Sigmoid colon (tissue), 7 donors: ENCODE data around the gene GRPEL1. TPM values are rescaled to one million over a fixed set of nuclear protein-coding genes. Genes with fewer than 3 reads are reported as not detected.

Source experiments
- DNase-seq: peaks from one replicate; pipeline ENCODE4 v3.0.0-alpha.2; 2019
- H3K27ac ChIP-seq, 4 donors: fragments of 200-600 bp; sonication (generic); one replicate each; pipeline ENCODE4 v1.5.1; 2016 to 2019; ENCODE audit warnings: mild to moderate bottlenecking in 1 of 4
- H3K27me3 ChIP-seq, 3 donors: fragments of 200-600 bp; sonication (generic); one replicate each; pipeline ENCODE4 v1.5.1; 2019; ENCODE audit warnings: mild to moderate bottlenecking in 1 of 3
- H3K36me3 ChIP-seq, 4 donors: fragments of 200-600 bp; sonication (generic); one replicate each; pipeline ENCODE4 v1.5.1; 2016 to 2019
- H3K4me1 ChIP-seq, 4 donors: fragments of 200-600 bp; sonication (generic); one replicate each; pipeline ENCODE4 v1.5.1; 2017 to 2019
- H3K4me3 ChIP-seq, 4 donors: fragments of 200-600 bp; sonication (generic); one replicate each; pipeline ENCODE4 v1.5.1; 2017 to 2019; ENCODE audit warnings: mild to moderate bottlenecking in 2 of 4, moderate library complexity in 1 of 4
- H3K9me3 ChIP-seq, 4 donors: fragments of 200-600 bp in 3 of 4; sonication (generic) in 3 of 4; one replicate each; pipeline versions ENCODE4 v1.5.1 to v1.6.1; 2013 to 2019
- CTCF ChIP-seq, 4 experiments: fragments of 450-650 bp in 3 of 4; fragments of 200-600 bp in 1 of 4; IDR thresholded peaks; one replicate each; pipeline ENCODE4 v1.5.1; 2016 to 2019; ENCODE audit warnings: antibody characterized with exemption in 4 of 4, mild to moderate bottlenecking in 3 of 4, moderate library complexity in 2 of 4
- EP300 ChIP-seq, 4 donors: sonication (generic); formaldehyde crosslinking; IDR thresholded peaks; one replicate each; pipeline ENCODE4 v1.6.1; 2017; ENCODE audit warnings: antibody characterized with exemption in 4 of 4
- POLR2A ChIP-seq, 2 donors: fragments of 450-650 bp; IDR thresholded peaks; one replicate each; pipeline ENCODE4 v1.6.1; 2016; ENCODE audit warnings: antibody characterized with exemption in 2 of 2, mild to moderate bottlenecking in 2 of 2, moderate library complexity in 2 of 2
- POLR2AphosphoS5 ChIP-seq, 4 donors: sonication (generic); formaldehyde crosslinking; IDR thresholded peaks; one replicate each; pipeline ENCODE4 v1.6.1; 2017; ENCODE audit warnings: antibody characterized with exemption in 4 of 4
- WGBS, 2 donors: extraction: QIAGEN DNeasy Blood & Tissue Kit; methylation state at CpG; one replicate each; pipeline ENCODE4 v1.1.7; 2013; 5-methylcytosine and 5-hydroxymethylcytosine counted together
- intact Hi-C: fragments of 100-400 bp; cut with DNase I; formaldehyde crosslinking; loops from one replicate; pipeline ENCODE4 v1.15.1; 2023
- polyA plus RNA-seq, 3 donors: library from polyadenylated mRNA; stranded (reverse); fragments of 200-250 nt; gene quantifications; one replicate each; pipeline ENCODE4 v1.2.3, GENCODE V29; 2013
- total RNA-seq, 4 donors: library from RNA; depleted of rRNA; stranded (reverse); fragments of >200 nt; gene quantifications; one replicate each; pipeline ENCODE4 v1.1.0, GENCODE V29; 2016
- donor health status: healthy with polysubstance abuse.
- donor health status: Bipolar disorder and iron deficiency.
- donor health status: healthy.

Gene GRPEL1
- total and polyA plus RNA-seq, 7 donors: 7.5 to 34.7 (median 23.2) TPM

GRCh38 chr4:7073526-7074390 lies 5.9 kb upstream of the GRPEL1 start:
- no peak for DNase-seq
- no peak for TF ChIP-seq CTCF (IDR thresholded peaks at IDR 0.05)
- TF ChIP-seq EP300 (IDR thresholded peaks at IDR 0.05): no peak
- TF ChIP-seq POLR2A (IDR thresholded peaks at IDR 0.05): no peak
- no peak for TF ChIP-seq POLR2AphosphoS5 (IDR thresholded peaks at IDR 0.05)
- Histone ChIP-seq H3K36me3 (no peaks in the 10 kb centered on the region), H3K4me1 (peaks cover 0 to 17% (median 6%) of the 10 kb centered on the region in 4 donors), H3K27me3 (no peaks in the 10 kb centered on the region), H3K9me3 (no peaks in the 10 kb centered on the region), H3K27ac (no peak overlapping the region), H3K4me3 (no peak overlapping the region)
- intact Hi-C loops: no loop called here
- 45 to 75% methylated on average over 18 of the region's 18 CpGs for WGBS, 2 donors

- intact Hi-C loops: no loop called here
- Histone ChIP-seq H3K4me1 (peaks cover 0 to 18% (median 9%) of the 10 kb centered on the region in 4 donors), H3K9me3 (no peaks in the 10 kb centered on the region), H3K4me3 (no peak overlapping the region), H3K27me3 (no peaks in the 10 kb centered on the region), H3K27ac (no peak overlapping the region), H3K36me3 (no peaks in the 10 kb centered on the region)
- TF ChIP-seq CTCF (IDR thresholded peaks at IDR 0.05) (no peak), EP300 (IDR thresholded peaks at IDR 0.05) (no peak), POLR2AphosphoS5 (IDR thresholded peaks at IDR 0.05) (no peak), POLR2A (IDR thresholded peaks at IDR 0.05) (no peak)
- 92% methylated on average over 14 of the region's 14 CpGs for WGBS, 2 donors
- peak; percentile 36 for DNase-seq
Measured at GRCh38 chr4:7073059-7073458, 5.2 kb upstream of the GRPEL1 start.

- no peaks in the 10 kb centered on the region for H3K27me3 ChIP-seq
- intact Hi-C loops: loop anchor here (1.0 to 2.0 kb wide), 2 partner anchors 97 to 352 kb away; no protein-coding TSS in a partner anchor
- peaks cover 0 to 34% (median 23%) of the 10 kb centered on the region in 4 donors for H3K4me1 ChIP-seq
- H3K4me3 ChIP-seq: no peak overlapping the region
- no peaks in the 10 kb centered on the region for H3K9me3 ChIP-seq
- 37 to 40% methylated on average over 23 of the region's 23 CpGs for WGBS, 2 donors
- no peak overlapping the region for H3K27ac ChIP-seq
- peak; percentile 94 to 99 (median 99) for TF ChIP-seq CTCF (IDR thresholded peaks at IDR 0.05)
- TF ChIP-seq POLR2A (IDR thresholded peaks at IDR 0.05): no peak
- peak in 2 of 4 donors; percentile 28 to 31 for TF ChIP-seq POLR2AphosphoS5 (IDR thresholded peaks at IDR 0.05)
- no peak for TF ChIP-seq EP300 (IDR thresholded peaks at IDR 0.05)
- no peaks in the 10 kb centered on the region for H3K36me3 ChIP-seq
- peak; percentile 86 for DNase-seq
Measured at GRCh38 chr4:7070729-7071511, 3.1 kb upstream of the GRPEL1 start.

- TF ChIP-seq POLR2A (IDR thresholded peaks at IDR 0.05) (no peak), POLR2AphosphoS5 (IDR thresholded peaks at IDR 0.05) (no peak), EP300 (IDR thresholded peaks at IDR 0.05) (no peak), CTCF (IDR thresholded peaks at IDR 0.05) (no peak)
- intact Hi-C loops: loop anchor here (1.0 to 10.0 kb wide), 4 partner anchors 26 to 424 kb away; partner anchors contain the start of genes KIAA0232, MRFAP1 and TADA2B
- Histone ChIP-seq H3K27ac (peak overlapping the region; percentile 88 to 95 (median 92)), H3K4me1 (peaks cover 0 to 39% (median 28%) of the 10 kb centered on the region in 4 donors), H3K27me3 (no peaks in the 10 kb centered on the region), H3K36me3 (peaks cover under 1 to 11% (median under 1%) of the 10 kb centered on the region in 4 donors), H3K9me3 (no peaks in the 10 kb centered on the region), H3K4me3 (peak overlapping the region; percentile 56 to 94 (median 72))
- peak; percentile 56 for DNase-seq
- 10 to 11% methylated on average over 20 of the region's 20 CpGs for WGBS, 2 donors
Measured at GRCh38 chr4:7068883-7069282, 1.0 kb upstream of the GRPEL1 start.
